Non-pigmented ciliary epithelial cell (primary cell): ENCODE results near the gene SCGB1D1.

ENCODE experiments used
- DNase-seq: peaks from one replicate; pipeline ENCODE4 v3.0.0-alpha.2; 2010; ENCODE audit warnings: low read depth

Gene SCGB1D1

GRCh38 chr11:62233730-62234129 lies 43.7 kb downstream of the SCGB1D1 start:
- DNase-seq, result no peak

- no peak for DNase-seq
Observed at GRCh38 chr11:62236187-62236586, 46.2 kb downstream of the SCGB1D1 start.

- DNase-seq, result no peak
Observed at GRCh38 chr11:62237499-62237898, 47.5 kb downstream of the SCGB1D1 start.

- DNase-seq, result no peak
Observed at GRCh38 chr11:62238151-62238550, 48.1 kb downstream of the SCGB1D1 start.

- no peak for DNase-seq
Observed at GRCh38 chr11:62241095-62241494, 51.1 kb downstream of the SCGB1D1 start.

- DNase-seq, result no peak
Observed at GRCh38 chr11:62242021-62242420, 52.0 kb downstream of the SCGB1D1 start, which contains the start of gene SCGB1D2. SCGB1D2 (plus strand) TSS chr11:62242239; CDS start chr11:62242308, 69 bp downstream.
